ENCODE results near the gene FTCDNL1. TPM values are rescaled to one million over a fixed set of nuclear protein-coding genes. Genes with fewer than 3 reads are reported as not detected.

Gene FTCDNL1
- total RNA-seq, 2 donors from 2014 or later, result 2.6 TPM

GRCh38 chr2:199713746-199714145 is 137.2 kb downstream of the FTCDNL1 start:
- intact Hi-C loops (cut with DNase I), result no loop called here
- Histone ChIP-seq H3K9me3 (peaks cover 0 to 1% (median 0%) of the 10 kb centered on the region in 3 donors), H3K4me1 (no peaks in the 10 kb centered on the region), H3K4me3 (no peak overlapping the region), H3K36me3 (replicated peaks in 1 of 2; ENCODE audit: insufficient read depth in 1 of 2, low read depth in 2 of 2) (no peaks in the 10 kb centered on the region), H3K27ac (no peak overlapping the region), H3K27me3 (no peaks in the 10 kb centered on the region)
- WGBS, 2 donors, result 30 to 53% methylated on average over 2 of the region's 2 CpGs
- ATAC-seq (no peak), DNase-seq (no peak)
- TF ChIP-seq CTCF (IDR thresholded peaks at IDR 0.05) (no peak), POLR2A (IDR thresholded peaks at IDR 0.05) (no peak)

DNA sequence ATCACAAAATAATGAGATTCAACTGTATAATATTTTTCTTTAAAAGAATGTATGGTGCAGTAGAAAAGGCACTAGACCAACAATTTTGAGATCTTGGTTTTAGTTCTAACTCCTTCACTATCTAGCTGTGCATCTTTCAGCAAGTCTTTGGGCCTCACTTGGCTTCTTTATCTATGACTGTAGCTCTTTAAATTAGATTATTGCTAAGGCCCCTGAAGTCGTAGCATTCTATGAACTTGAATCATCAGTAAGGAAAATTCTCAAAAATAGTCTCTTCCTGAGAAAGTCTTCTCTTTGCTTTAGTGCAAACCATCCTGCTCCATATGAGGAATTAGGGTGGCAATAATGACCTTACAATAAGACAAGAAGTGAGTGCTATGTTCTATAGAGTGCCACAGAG is 140.4 kb downstream of the FTCDNL1 start:
- Histone ChIP-seq H3K27ac (no peak overlapping the region), H3K27me3 (no peaks in the 10 kb centered on the region), H3K4me3 (no peak overlapping the region), H3K36me3 (replicated peaks in 1 of 2; ENCODE audit: insufficient read depth in 1 of 2, low read depth in 2 of 2) (no peaks in the 10 kb centered on the region), H3K9me3 (peaks cover 0 to 10% (median 0%) of the 10 kb centered on the region in 3 donors), H3K4me1 (no peaks in the 10 kb centered on the region)
- 46 to 59% methylated on average over 1 of the region's 1 CpG for WGBS, 2 donors
- intact Hi-C loops (cut with DNase I), result no loop called here
- TF ChIP-seq POLR2A (IDR thresholded peaks at IDR 0.05) (no peak), CTCF (IDR thresholded peaks at IDR 0.05) (no peak)
- ATAC-seq (no peak), DNase-seq (no peak)

Small RNAs within 50 kb of the gene (small RNA-seq; reads per million reads assigned to genes)
- not detected for gene AC108032.1
- gene RN7SL717P, result not detected

Other genes starting within 250 kb of the FTCDNL1 start
- 10 to 100 TPM in 1 of 2 donors, 1 to 10 TPM in 1; 4.0 to 10.6 TPM for gene C2orf69, start 60.1 kb upstream of the FTCDNL1 start, total RNA-seq
- 10 to 100 TPM in 1 of 2 donors, 1 to 10 TPM in 1; 4.3 to 10.1 TPM for gene TYW5, start 104.3 kb upstream of the FTCDNL1 start, total RNA-seq
- 10 to 100 TPM; 11.2 to 11.9 TPM for gene MAIP1, start 104.4 kb upstream of the FTCDNL1 start, total RNA-seq

All from body of pancreas (tissue), 4 donors.